ENCODE data around the gene CXorf58.

GRCh38 chrX:23937100-23937499, 29.3 kb downstream of the CXorf58 start:
- TF ChIP-seq CTCF (conservative IDR thresholded peaks at IDR 0.05; ENCODE audit: low read depth, low read length) = no peak
- TF ChIP-seq ELK1 (IDR thresholded peaks at IDR 0.05; ENCODE audit: borderline replicate concordance, low read depth, low read length) = no peak
- TF ChIP-seq RAD21 (IDR thresholded peaks at IDR 0.05; ENCODE audit: low read length) = no peak
- no peak for TF ChIP-seq MAZ (IDR thresholded peaks at IDR 0.05; ENCODE audit: borderline replicate concordance, low read depth, low read length)
- TF ChIP-seq MXI1 (IDR thresholded peaks at IDR 0.05; ENCODE audit: borderline replicate concordance, low read depth, low read length) = no peak
- no peak for TF ChIP-seq FOS (IDR thresholded peaks at IDR 0.05; ENCODE audit: low read depth, low read length)
- TF ChIP-seq POLR2A (IDR thresholded peaks at IDR 0.05; ENCODE audit: low read depth, low read length) = no peak
- TF ChIP-seq CEBPB (IDR thresholded peaks at IDR 0.05; ENCODE audit: low read depth, low read length) = no peak
- TF ChIP-seq RFX5 (IDR thresholded peaks at IDR 0.05; ENCODE audit: low read depth, low read length) = no peak
- TF ChIP-seq NFE2L2 (IDR thresholded peaks at IDR 0.05; ENCODE audit: low read depth, low read length) = no peak
- TF ChIP-seq USF2 (IDR thresholded peaks at IDR 0.05; ENCODE audit: low read depth, low read length) = no peak
- no peak for TF ChIP-seq SMC3 (IDR thresholded peaks at IDR 0.05; ENCODE audit: low read depth, low read length)

Measured in IMR-90 (cell line).